Measurements from ENCODE around the gene C14orf132. TPM values are rescaled to one million over a fixed set of nuclear protein-coding genes. Genes with fewer than 3 reads are reported as not detected.

Gene C14orf132
- total RNA-seq, 1 donor from 2014 or later = 552 TPM

DNA sequence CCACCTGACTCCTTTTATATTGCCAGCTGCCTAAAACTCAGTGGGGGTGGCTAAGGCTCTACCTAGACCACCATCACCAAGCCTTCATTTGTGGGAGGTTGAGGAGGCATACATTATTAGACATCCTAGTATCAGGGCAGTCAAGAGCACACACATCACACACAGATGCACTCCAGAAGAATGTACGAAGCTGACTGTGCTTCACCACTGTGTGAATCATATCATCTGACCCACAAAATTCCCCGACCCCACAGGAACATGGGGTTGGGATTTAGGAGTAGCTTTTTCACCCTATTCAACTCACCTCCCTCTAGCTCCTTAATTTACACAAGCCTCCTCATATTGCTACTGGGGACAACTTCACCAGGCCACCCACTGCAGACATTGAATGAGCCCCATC lies 100.7 kb downstream of the C14orf132 start:
- Mint-ChIP-seq H3K4me1 (ENCODE audit: low read depth, unreplicated experiment) (no peaks in the 10 kb centered on the region), H3K36me3 (ENCODE audit: unreplicated experiment) (peaks cover 7% of the 10 kb centered on the region), H3K9me3 (ENCODE audit: unreplicated experiment) (no peaks in the 10 kb centered on the region), H3K27me3 (ENCODE audit: unreplicated experiment) (peaks cover 1% of the 10 kb centered on the region), H3K27ac (ENCODE audit: unreplicated experiment) (no peak overlapping the region), H3K4me3 (ENCODE audit: unreplicated experiment) (no peak overlapping the region)
- no peak for DNase-seq
- TF ChIP-seq, protein P1, sequence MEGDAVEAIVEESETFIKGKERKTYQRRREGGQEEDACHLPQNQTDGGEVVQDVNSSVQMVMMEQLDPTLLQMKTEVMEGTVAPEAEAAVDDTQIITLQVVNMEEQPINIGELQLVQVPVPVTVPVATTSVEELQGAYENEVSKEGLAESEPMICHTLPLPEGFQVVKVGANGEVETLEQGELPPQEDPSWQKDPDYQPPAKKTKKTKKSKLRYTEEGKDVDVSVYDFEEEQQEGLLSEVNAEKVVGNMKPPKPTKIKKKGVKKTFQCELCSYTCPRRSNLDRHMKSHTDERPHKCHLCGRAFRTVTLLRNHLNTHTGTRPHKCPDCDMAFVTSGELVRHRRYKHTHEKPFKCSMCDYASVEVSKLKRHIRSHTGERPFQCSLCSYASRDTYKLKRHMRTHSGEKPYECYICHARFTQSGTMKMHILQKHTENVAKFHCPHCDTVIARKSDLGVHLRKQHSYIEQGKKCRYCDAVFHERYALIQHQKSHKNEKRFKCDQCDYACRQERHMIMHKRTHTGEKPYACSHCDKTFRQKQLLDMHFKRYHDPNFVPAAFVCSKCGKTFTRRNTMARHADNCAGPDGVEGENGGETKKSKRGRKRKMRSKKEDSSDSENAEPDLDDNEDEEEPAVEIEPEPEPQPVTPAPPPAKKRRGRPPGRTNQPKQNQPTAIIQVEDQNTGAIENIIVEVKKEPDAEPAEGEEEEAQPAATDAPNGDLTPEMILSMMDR (IDR thresholded peaks at IDR 0.05; ENCODE audit: partially characterized antibody, unreplicated experiment) = no peak

- peaks cover 7% of the 10 kb centered on the region for H3K36me3 Mint-ChIP-seq (ENCODE audit: unreplicated experiment)
- TF ChIP-seq, protein P1 (IDR thresholded peaks at IDR 0.05; ENCODE audit: partially characterized antibody, unreplicated experiment) = no peak
- H3K27me3 Mint-ChIP-seq (ENCODE audit: unreplicated experiment) = no peaks in the 10 kb centered on the region
- H3K4me1 Mint-ChIP-seq (ENCODE audit: low read depth, unreplicated experiment) = no peaks in the 10 kb centered on the region
- DNase-seq = no peak
- H3K4me3 Mint-ChIP-seq (ENCODE audit: unreplicated experiment) = no peak overlapping the region
- H3K9me3 Mint-ChIP-seq (ENCODE audit: unreplicated experiment) = no peaks in the 10 kb centered on the region
- H3K27ac Mint-ChIP-seq (ENCODE audit: unreplicated experiment) = no peak overlapping the region
Observed at GRCh38 chr14:96140952-96141351, 101.8 kb downstream of the C14orf132 start.

Other genes starting within 250 kb of the C14orf132 start
- 16.2 TPM for gene TUNAR, start 162.5 kb upstream of the C14orf132 start, total RNA-seq (ENCODE audit: unreplicated experiment)
- 3.8 TPM for gene BDKRB2, start 165.5 kb downstream of the C14orf132 start, total RNA-seq (ENCODE audit: unreplicated experiment)
- not detected for gene BDKRB1, start 216.8 kb downstream of the C14orf132 start, total RNA-seq (ENCODE audit: unreplicated experiment)

Data from glutamatergic neuron (in vitro differentiated cells).